ENCODE results near the gene ARHGAP22.

ARHGAP22 gene

GRCh38 chr10:48552946-48553564 is 51.8 kb downstream of the ARHGAP22 start:
- TF ChIP-seq, protein P1, sequence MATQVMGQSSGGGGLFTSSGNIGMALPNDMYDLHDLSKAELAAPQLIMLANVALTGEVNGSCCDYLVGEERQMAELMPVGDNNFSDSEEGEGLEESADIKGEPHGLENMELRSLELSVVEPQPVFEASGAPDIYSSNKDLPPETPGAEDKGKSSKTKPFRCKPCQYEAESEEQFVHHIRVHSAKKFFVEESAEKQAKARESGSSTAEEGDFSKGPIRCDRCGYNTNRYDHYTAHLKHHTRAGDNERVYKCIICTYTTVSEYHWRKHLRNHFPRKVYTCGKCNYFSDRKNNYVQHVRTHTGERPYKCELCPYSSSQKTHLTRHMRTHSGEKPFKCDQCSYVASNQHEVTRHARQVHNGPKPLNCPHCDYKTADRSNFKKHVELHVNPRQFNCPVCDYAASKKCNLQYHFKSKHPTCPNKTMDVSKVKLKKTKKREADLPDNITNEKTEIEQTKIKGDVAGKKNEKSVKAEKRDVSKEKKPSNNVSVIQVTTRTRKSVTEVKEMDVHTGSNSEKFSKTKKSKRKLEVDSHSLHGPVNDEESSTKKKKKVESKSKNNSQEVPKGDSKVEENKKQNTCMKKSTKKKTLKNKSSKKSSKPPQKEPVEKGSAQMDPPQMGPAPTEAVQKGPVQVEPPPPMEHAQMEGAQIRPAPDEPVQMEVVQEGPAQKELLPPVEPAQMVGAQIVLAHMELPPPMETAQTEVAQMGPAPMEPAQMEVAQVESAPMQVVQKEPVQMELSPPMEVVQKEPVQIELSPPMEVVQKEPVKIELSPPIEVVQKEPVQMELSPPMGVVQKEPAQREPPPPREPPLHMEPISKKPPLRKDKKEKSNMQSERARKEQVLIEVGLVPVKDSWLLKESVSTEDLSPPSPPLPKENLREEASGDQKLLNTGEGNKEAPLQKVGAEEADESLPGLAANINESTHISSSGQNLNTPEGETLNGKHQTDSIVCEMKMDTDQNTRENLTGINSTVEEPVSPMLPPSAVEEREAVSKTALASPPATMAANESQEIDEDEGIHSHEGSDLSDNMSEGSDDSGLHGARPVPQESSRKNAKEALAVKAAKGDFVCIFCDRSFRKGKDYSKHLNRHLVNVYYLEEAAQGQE (IDR thresholded peaks at IDR 0.05; ENCODE audit: insufficient read depth in 1 of 2, low read depth in 2 of 2, low read length in 2 of 2) = no peak
- no peak for TF ChIP-seq POLR2AphosphoS5 (IDR thresholded peaks at IDR 0.05; ENCODE audit: low read depth, low read length)
- no peak for TF ChIP-seq FOXP2 (optimal IDR thresholded peaks at IDR 0.05; ENCODE audit: borderline replicate concordance, extremely low read depth, extremely low read length, insufficient read depth)
- no peak for TF ChIP-seq TAF1 (IDR thresholded peaks at IDR 0.05; ENCODE audit: borderline replicate concordance, insufficient read depth, low read length)
- no peak for TF ChIP-seq SIN3A (IDR thresholded peaks at IDR 0.05; ENCODE audit: borderline replicate concordance, insufficient read depth, low read length)

- TF ChIP-seq POLR2AphosphoS5 (IDR thresholded peaks at IDR 0.05; ENCODE audit: low read depth, low read length) (no peak), FOXP2 (optimal IDR thresholded peaks at IDR 0.05; ENCODE audit: borderline replicate concordance, extremely low read depth, extremely low read length, insufficient read depth) (no peak), SIN3A (IDR thresholded peaks at IDR 0.05; ENCODE audit: borderline replicate concordance, insufficient read depth, low read length) (no peak), TAF1 (IDR thresholded peaks at IDR 0.05; ENCODE audit: borderline replicate concordance, insufficient read depth, low read length) (no peak)
- TF ChIP-seq, protein P1 (IDR thresholded peaks at IDR 0.05; ENCODE audit: insufficient read depth in 1 of 2, low read depth in 2 of 2, low read length in 2 of 2) = no peak
Measured at GRCh38 chr10:48551861-48552591, 52.8 kb downstream of the ARHGAP22 start.

DNA sequence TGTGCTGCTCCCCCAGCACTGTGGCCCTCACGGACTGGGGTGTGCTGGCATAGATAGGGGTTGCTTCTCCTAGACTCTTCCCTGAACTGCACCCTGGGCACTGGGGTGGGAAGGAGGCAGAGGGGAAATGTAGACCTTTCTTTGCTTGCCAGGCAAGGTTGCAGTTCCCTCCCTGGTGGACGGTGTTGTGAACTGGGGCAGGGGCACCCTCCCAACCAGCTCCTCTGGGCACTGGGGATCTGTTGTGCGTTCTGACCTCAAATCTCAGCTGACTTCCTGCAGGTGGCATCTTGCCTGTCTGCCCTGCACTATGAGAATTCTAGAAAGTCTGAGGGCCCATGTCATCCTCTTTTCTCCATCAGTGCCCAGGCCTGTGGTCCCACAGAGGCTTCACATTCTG is 53.9 kb downstream of the ARHGAP22 start:
- TF ChIP-seq TAF1 (IDR thresholded peaks at IDR 0.05; ENCODE audit: borderline replicate concordance, insufficient read depth, low read length) = no peak
- no peak for TF ChIP-seq POLR2AphosphoS5 (IDR thresholded peaks at IDR 0.05; ENCODE audit: low read depth, low read length)
- TF ChIP-seq, protein P1 (IDR thresholded peaks at IDR 0.05; ENCODE audit: insufficient read depth in 1 of 2, low read depth in 2 of 2, low read length in 2 of 2) = no peak
- TF ChIP-seq SIN3A (IDR thresholded peaks at IDR 0.05; ENCODE audit: borderline replicate concordance, insufficient read depth, low read length) = no peak
- no peak for TF ChIP-seq FOXP2 (optimal IDR thresholded peaks at IDR 0.05; ENCODE audit: borderline replicate concordance, extremely low read depth, extremely low read length, insufficient read depth)

- TF ChIP-seq TAF1 (IDR thresholded peaks at IDR 0.05; ENCODE audit: borderline replicate concordance, insufficient read depth, low read length) = no peak
- TF ChIP-seq FOXP2 (optimal IDR thresholded peaks at IDR 0.05; ENCODE audit: borderline replicate concordance, extremely low read depth, extremely low read length, insufficient read depth) = no peak
- TF ChIP-seq SIN3A (IDR thresholded peaks at IDR 0.05; ENCODE audit: borderline replicate concordance, insufficient read depth, low read length) = no peak
- TF ChIP-seq, protein P1 (IDR thresholded peaks at IDR 0.05; ENCODE audit: insufficient read depth in 1 of 2, low read depth in 2 of 2, low read length in 2 of 2) = no peak
- no peak for TF ChIP-seq POLR2AphosphoS5 (IDR thresholded peaks at IDR 0.05; ENCODE audit: low read depth, low read length)
Measured at GRCh38 chr10:48550071-48550691, 54.7 kb downstream of the ARHGAP22 start.

Data from PFSK-1 (cell line).